Occipital lobe (tissue), 2 donors: ENCODE results near the gene ITGB1. TPM values are rescaled to one million over a fixed set of nuclear protein-coding genes. Genes with fewer than 3 reads are reported as not detected.
"Not testable (repeated sequence)": the region's sequence is repeated elsewhere in the genome, so short reads cannot be mapped to it uniquely, and the experiment has no call there.

ENCODE experiments used
- DNase-seq: peaks from one replicate; lab custom pipeline; 2025; lab: John Stamatoyannopoulos, UW
- total RNA-seq: library from RNA; depleted of rRNA; stranded (reverse); fragments of >200 nt; gene quantifications from one replicate; pipeline ENCODE4 v1.2.3, GENCODE V29; 2014

ITGB1 gene
- total RNA-seq, 1 donor from 2014 or later: 102 TPM

DNA sequence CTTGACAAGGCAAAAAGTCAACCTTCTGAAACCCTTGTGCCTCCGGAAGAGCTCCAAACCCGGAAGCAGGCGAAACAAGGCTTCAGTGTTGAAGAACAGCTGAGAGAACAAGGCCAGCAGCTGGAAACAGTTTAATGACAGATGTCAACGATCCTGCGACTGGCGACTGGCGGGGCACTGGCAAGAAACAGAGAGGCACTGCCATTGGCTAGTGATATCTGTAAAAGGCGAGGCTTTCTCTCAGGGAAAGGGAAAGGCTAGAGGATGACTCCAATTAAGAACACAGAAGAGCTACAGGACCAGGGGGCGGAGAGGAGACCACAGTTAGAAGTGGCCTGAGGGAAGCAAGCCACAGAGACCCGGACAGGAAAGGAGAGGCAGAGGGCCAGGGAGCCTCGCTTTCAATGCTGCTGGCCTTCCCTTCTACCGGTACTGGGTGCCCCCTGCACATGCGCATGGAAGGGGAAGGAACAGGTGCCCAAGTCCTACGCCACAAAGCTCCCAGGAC is 19.4 kb downstream of the ITGB1 start:
- peak; percentile 25 for DNase-seq

DNA sequence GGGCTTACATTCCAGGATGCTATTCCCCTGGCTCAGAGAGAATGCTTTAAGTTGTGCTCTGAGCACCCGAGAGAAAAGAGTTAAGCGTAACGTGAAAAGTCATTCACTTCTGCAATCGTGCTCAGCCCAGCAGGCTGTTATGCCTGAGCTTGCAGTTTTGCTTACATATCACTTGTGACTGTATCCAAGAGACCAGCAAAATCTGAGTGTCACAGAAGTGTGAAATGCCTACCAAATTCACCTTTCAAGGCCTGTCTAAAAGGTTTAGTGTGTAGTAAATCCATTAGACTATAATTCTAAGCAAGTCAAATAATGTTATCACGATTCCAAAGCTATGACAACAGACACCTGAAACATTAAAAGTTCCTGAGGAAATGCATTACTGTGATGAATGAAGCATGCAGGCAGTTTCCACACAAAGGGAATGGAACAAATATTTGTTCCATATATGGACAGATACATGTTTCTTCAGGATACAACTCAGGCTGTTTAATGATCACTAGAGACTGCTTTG is 20.1 kb downstream of the ITGB1 start:
- DNase-seq: no peak

DNA sequence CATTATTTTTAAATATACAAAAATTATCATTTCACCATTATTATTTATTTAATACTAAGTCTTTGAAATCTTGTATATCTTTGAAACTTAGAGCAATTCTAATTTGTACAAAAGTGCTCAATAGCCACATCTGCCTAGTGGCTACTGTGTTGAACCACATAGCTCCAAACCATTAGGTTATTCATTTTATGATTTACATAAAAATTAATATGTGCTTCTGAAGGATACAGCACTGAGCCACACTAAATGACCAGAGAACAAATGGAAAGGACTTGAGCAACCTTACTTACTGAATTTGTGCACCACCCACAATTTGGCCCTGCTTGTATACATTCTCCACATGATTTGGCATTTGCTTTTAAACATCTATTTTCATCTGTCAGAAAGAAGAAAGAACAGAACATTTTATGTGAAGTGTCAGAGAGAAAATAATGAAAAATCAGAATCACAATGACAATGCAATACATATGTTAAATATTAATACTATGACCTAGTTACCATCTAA is 25.8 kb downstream of the ITGB1 start:
- DNase-seq: no peak

DNA sequence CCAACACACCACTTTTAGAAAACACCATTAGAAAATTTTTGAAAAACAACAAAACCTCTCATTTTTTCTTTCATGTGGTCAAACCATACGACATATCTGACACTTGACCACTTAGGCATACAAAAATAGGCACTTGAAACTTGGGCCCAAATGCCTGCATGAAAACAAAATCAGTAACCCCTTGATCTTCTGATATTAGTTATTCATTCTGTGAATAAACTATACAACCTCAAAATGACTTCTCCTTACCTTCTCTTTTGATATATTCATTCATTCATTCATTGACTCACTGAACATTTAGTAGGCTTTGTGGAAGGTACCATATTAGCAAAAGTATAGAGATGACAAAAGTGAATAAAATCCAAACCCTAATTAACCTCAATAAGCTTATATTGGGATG is 26.4 kb downstream of the ITGB1 start:
- no peak for DNase-seq

DNA sequence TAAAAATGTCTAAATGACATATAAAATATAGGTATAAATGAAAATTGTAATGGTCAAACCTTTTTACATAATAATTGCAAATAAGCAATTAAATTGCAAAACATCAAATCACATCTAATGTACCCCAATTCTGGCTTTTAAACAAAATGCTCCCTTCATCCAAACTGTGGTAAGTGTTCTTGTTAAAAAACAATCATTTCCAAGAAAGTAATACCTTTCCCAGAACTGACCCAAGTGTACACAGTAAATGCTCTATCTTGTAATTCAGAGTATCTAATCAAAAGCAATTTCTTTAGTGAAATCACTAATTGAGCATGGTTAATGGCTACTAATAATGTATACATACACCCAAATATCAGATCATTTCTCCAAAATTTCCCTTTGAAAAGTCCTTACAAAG is 28.0 kb downstream of the ITGB1 start:
- no peak for DNase-seq

DNA sequence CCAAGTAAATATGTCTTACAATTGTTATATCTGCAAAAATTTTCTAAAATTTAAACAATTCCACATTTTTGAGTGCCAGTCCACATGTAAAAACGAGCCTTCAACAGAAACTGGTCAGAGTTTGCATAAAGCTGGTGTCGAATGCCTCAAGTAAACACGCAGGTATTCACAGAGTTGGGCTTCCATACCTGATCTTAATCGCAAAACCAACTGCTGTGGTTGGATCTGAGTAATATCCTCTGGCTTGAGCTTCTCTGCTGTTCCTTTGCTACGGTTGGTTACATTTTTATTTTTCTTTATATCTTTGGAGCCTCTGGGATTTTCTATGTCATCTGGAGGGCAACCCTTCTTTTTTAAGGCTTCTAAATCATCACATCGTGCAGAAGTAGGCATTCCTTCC is 28.4 kb downstream of the ITGB1 start:
- DNase-seq: no peak

DNA sequence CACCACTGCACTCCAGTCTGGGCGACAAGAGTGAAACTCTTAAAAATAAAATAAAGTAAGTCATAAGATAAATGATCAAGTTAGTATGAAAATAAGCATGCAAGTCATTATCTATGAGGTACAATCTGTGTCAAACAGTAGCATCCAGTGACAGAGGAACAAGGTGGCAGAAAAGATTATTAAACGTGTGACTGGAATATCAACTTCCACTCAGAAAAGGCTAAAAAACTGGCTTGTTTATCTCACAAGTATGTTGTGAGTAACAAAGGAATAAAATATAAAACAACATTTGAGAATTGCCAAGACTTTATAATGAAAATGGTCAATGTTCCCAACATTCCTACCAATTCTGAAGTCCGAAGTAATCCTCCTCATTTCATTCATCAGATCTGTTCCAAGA is 30.3 kb downstream of the ITGB1 start:
- DNase-seq: no peak

DNA sequence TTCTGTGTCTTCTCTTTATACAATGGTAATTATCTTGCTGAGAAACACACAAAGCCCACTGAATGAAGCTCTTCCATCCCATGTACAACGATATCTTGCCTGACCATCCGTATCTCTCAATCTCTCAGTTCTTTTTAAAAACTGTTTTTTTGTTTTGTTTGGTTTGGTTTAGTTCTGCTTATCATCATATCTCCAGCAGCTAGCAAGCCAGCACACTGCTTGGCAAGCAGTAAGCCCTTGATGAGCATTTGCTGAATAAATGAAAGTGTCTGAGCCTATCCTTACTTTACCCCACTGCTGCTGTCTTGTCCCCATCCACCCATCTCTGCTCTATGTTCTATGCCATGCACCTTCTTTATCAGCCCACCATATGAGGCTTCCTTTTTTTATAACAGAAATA is 34.2 kb downstream of the ITGB1 start:
- DNase-seq: no peak

DNA sequence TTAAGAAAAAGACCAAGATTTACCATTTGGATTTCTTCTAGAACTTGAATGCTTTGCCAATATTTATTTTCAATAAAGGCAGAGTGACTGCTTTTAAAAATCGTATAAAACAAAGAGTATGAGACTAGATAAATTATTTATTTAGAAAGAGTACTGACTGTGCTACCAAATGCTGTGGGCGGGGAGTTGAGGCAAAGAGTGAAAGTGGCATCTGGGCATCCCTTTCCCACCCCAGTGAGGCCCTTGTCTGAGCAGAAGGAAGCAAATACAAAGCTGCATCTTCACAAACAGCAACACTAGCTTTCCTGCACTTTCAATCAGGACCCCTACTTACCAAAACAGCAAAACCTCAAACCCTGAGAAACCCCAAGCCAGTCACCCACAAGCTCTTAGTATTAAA is 34.9 kb downstream of the ITGB1 start:
- DNase-seq: no peak

DNA sequence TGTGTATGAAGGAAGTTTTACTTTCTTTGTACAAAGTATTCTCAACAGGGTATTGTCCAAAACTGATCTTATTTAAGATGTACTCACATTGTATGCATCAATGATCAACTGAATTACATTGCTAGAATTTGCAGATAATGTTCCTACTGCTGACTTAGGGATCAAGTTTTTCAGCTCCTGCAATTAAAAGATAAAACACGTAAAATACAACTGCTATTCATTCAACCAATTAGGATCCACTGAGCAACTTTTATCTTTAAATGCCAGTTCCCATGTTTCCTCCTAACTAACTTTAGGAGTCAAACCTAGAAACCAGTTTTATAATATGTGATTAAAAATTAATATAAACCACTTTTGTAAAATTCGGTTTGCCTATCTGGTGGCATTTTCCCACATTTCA is 35.9 kb downstream of the ITGB1 start:
- DNase-seq: no peak

DNA sequence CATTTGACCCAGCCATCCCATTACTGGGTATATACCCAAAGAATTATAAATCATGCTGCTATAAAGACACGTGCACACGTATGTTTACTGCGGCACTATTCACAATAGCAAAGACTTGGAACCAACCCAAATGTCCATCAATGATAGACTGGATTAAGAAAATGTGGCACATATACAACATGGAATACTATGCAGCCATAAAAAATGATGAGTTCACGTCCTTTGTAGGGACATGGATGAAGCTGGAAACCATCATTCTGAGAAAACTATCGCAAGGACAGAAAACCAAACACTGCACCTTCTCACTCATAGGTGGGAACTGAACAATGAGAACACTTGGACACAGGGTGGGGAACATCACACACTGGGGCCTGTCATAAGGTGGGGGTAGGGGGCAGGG is 40.2 kb downstream of the ITGB1 start:
- not testable (repeated sequence) for DNase-seq

DNA sequence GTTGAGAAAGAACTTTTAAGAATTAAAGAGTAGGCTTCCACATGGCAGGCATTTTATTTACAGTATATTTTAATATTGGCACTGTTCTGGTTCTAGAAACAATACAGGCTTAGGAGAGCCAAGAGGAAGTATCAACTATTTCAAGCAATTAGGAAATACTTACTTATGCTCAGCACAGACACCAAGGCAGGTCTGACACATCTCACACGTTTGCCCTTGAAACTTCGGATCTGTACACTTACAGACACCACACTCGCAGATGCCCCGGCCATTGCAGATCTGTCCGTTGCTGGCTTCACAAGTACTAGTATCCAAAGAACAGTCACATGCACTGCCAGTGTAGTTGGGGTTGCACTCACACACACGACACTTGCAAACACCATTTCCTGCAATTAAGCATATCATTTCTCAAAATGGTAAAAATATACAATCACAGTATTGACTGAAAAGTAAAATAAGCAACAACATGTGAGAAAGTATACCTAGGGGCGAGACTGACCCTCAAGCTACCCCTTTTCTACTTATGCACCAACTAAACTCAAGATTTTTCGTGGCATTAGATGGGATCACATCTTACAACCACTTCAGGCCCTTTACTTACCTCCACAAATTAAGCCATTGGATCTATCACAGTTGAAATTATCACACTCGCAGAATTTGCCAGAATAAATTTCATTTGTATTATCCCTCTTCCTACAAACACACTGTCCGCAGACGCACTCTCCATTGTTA is 46.6 kb downstream of the ITGB1 start:
- no peak for DNase-seq

DNA sequence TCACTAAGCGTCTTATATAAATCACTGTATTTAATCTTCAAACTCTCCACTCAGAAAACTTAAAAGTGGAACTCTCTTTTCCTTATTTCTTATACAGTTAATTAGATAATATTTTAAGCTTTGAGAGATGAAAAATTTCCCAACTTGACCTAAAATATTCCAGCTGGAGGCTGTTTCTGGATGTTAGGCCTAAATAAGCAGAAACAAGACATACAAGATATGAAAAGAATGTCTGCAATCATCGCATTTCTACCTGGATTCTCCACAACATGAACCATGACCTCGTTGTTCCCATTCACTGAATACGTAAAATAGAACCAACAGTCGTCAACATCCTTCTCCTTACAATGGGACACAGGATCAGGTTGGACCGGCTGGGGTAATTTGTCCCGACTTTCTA is 48.1 kb downstream of the ITGB1 start:
- not testable (repeated sequence) for DNase-seq

DNA sequence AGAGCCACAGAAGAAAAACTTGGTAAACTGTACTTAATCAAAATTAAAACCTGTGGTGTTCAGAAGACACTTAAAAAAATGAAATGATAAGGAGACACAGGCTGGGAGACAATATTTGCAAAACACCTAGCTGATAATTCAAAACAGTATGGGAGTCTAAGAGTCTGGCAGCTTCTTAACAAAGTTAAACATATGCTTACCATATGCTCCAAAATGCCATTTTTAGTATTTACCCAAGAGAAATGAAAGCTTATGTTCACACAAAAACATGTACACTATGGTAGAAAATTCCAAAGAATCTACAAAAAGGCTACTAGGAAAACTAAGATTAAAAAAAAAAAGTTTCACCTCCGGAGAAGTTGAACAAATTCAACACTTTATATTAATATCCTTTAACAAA is 48.6 kb downstream of the ITGB1 start:
- DNase-seq: no peak

DNA sequence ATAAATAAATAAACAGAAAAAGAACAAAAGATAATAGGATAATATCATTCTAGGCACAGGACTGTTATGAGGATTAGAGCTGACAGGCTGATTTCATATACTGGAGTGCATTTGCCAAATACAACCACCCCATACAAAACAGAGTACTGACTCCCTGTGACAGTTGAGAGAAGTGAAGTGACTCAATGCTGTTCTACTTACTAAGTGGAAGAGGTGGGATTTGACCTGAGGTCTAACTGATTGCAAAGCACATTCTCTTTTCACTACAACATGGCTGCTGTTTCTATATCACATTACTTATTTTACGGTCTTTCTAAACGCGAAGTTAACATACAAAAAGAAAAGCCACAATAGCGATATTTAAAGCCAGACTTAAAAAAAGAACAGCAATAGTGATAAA is 51.4 kb downstream of the ITGB1 start:
- no peak for DNase-seq

DNA sequence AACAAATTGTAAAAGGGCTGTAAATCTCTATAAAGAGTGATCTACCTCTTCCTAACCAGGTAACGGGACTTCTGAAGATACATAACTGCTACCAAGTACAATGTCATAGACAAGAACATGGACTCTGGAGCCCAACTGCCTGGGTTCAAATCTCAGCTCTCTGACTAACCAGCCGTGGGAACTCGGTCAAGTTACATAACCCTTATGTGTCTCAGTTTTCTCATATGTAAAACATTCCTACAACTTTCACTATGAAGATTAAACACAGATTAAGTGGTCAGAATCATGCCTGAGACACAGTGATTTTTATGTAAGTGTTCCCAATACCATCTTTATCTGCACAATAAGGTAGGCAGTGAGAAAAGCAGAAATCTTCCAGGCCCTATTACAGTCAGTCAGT is 52.6 kb downstream of the ITGB1 start:
- DNase-seq: no peak

DNA sequence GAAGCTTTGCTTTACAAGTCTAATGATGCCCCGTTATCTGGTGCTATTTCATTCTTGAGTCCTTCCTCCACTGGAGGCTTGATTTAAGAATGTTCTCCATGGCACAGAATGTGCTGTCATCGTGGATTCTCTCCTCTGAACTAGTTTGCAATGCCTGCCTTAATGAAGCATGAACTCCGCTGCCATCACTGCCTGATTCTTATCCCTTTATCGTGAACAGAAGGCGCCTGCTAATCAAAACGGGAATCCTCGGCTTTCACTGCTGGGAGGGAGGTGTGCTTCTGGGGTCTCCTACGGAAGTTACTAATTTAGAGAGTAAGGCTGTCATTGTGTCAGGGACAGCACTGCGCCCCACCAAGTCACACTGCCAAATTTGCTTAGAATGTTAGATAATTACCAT is 56.2 kb downstream of the ITGB1 start:
- DNase-seq: no peak

DNA sequence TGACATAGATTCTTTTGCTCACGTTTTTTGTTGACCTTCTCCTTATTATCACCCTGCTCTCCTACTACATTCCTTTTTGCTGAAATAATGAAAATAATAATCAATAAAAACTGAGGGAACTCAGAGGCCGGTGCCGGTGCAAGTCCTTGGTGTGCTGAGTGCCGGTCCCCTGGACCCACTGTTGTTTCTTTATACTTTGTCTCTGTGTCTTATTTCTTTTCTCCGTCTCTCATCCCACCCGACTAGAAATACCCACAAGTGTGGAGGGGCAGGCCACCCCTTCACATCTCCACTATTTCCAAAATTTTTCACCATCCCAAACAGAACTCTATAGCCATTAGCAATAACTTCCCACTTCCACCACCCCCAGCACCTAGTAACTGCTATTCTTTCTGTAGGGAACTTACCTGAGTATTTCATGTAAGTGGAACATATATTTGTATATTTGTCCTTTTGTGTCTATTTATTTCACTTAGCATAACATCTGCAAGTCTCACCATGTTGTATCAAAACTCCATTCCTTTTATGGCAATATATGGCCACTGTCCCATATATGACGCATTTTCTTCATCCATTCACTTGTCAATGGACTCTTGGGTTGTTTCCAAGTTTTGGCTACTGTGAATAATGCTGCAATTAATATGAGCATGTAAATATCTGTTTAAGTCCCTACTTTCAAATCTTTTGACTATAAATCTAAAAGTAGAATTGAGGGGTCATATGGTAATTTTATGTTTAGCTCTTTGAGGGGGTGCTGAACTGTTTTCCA is 62.6 kb downstream of the ITGB1 start:
- not testable (repeated sequence) for DNase-seq

DNA sequence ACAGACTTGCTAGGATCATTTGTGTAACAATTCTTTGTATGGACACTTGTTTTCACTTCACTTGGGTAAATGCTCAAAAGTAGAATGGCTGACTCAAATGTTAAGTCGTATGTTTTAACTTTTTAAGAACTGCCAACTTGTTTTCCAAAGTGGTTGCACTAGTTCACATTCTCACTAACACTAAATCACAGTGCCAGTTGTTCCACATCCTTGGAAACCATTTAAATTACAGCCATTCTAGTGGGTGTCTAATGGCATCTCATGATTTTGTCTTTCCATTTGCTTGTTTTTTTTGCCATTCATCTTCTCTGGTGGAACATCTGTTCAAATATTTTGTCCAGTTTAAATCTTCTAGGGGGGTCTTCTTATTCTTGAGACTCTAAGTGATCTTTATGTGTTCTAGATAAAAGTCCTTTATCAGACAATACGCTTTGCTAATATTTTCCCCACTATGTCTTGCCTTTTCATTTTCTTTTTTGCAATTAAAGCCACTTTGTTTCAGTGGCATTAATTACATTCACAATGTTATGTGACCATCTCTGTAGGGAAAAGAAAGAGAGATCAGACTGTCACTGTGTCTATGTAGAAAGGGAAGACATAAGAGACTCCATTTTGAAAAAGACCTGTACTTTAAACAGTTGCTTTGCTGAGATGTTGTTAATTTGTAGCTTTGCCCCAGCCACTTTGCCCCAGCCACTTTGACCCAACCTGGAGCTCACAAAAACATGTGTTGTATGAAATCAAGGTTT is 63.9 kb downstream of the ITGB1 start:
- no peak for DNase-seq

DNA sequence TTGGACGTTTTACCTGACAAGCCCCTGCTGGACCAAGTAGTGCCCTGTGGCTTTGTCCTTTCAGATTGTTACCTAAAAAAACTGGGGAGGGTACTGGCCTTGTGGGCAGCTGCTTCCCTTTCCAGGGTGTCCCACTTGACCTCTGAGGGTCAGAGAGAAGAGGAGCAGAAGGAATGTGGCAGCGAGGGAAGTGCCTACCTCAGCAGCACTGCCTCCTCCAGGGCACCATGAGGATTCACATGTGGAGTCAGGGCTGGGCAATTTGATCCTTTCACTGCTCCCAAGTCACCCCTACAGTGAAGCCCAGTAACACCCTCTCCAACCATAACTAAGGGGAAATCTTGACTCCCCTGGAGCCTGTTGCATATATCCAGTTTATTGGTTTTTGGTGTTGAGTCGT is 64.6 kb downstream of the ITGB1 start:
- DNase-seq: no peak

DNA sequence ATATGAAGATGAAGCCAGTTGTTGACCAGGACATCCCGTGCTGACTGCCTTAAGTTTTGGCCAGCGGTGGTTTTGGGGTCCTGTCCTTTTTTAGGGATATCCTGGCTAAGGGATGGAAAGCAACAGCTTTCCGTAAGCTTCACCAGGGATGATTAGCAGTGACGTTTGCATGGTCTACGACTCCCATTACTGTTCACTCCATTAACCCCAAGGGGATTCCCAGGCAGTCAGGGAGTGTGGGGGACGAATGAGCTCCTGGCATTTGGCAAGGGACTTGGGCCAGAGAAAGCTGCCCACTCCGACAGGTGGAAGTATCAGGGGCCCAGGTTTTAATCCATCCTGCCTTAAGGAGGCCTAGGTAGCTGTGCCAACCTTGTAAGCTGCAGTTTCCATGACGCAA is 66.8 kb downstream of the ITGB1 start:
- DNase-seq: no peak

DNA sequence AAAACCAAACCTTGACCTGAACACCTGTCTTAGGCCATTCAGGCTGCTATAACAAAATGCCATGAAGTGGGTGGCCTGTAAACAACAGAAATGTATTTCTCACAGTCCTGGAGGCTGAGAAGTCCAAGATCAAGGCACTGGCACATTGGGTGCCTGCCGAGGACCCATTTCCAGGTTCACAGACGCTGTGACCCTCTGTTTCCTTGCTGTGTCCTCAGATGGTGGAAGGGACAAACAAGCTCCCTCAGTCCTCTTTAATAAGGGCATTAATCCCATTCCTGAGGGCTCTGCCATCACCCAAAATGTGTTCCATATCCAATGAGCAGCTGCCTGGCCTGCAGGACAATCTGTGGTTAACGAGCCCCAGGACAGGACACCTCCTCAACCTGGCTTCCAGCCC is 67.6 kb downstream of the ITGB1 start:
- DNase-seq: no peak
